Keratinocyte (primary cell): ENCODE measurements around the gene TAPBP. TPM values are rescaled to one million over a fixed set of nuclear protein-coding genes. Genes with fewer than 3 reads are reported as not detected.

ENCODE experiments used
- DNase-seq: peaks from one replicate; pipeline ENCODE4 v3.0.0-alpha.2; 2011; ENCODE audit warnings: low read depth, missing footprints, low spot score
- FAIRE-seq: peaks from 2 replicates; lab custom pipeline; 2011; peaks lifted over from hg19 to GRCh38; lab: Jason Lieb, UNC
- H2AFZ ChIP-seq: 2 replicates; pipeline ENCODE4 v1.6.0; 2012; ENCODE audit warnings: low read length, control low read depth, inconsistent platforms; ENCODE audit not compliant: control insufficient read depth
- H3K27ac ChIP-seq: 2 replicates; pipeline ENCODE4 v1.5.1; 2011; ENCODE audit warnings: low read length; ENCODE audit not compliant: control insufficient read depth, insufficient read depth
- H3K27me3 ChIP-seq: 3 replicates; pipeline ENCODE4 v1.6.0; 2011; ENCODE audit warnings: low read length; ENCODE audit not compliant: control insufficient read depth, insufficient read depth; ENCODE audit errors: extremely low read depth
- H3K36me3 ChIP-seq, 2 experiments: 2 replicates in 1 of 2; 3 replicates in 1 of 2; pipeline ENCODE4 v1.5.1; 2011; ENCODE audit warnings: low read length in 2 of 2, mild to moderate bottlenecking in 1 of 2; ENCODE audit not compliant: control insufficient read depth in 2 of 2, insufficient read depth in 2 of 2; ENCODE audit errors: extremely low read depth in 1 of 2
- H3K4me1 ChIP-seq: 3 replicates; pipeline ENCODE4 v1.5.1; 2011; ENCODE audit warnings: low read length; ENCODE audit not compliant: control insufficient read depth, insufficient read depth; ENCODE audit errors: extremely low read depth
- H3K4me2 ChIP-seq: 3 replicates; pipeline ENCODE4 v1.6.0; 2011; ENCODE audit warnings: low read depth, low read length; ENCODE audit not compliant: control insufficient read depth, insufficient read depth; ENCODE audit errors: extremely low read depth
- H3K4me3 ChIP-seq, 3 experiments: fragments of 200-600 bp in 1 of 3; sonication (generic) in 1 of 3; 2 replicates in 2 of 3; 3 replicates in 1 of 3; pipeline ENCODE4 v1.5.1; 2011 to 2016; ENCODE audit warnings: low read length in 3 of 3, mild to moderate bottlenecking in 3 of 3, control low read depth in 2 of 3, inconsistent platforms in 1 of 3, low read depth in 1 of 3, mixed read lengths in 1 of 3, mixed run types in 1 of 3, moderate library complexity in 1 of 3; ENCODE audit not compliant: control insufficient read depth in 2 of 3, insufficient read depth in 2 of 3; ENCODE audit errors: extremely low read depth in 1 of 3
- H3K79me2 ChIP-seq: 2 replicates; pipeline ENCODE4 v1.6.0; 2012; ENCODE audit warnings: low read length; ENCODE audit not compliant: control insufficient read depth, insufficient read depth
- H3K9ac ChIP-seq: 3 replicates; pipeline ENCODE4 v1.6.0; 2011; ENCODE audit warnings: low read length; ENCODE audit not compliant: control insufficient read depth, insufficient read depth; ENCODE audit errors: extremely low read depth
- H3K9me1 ChIP-seq: 3 replicates; pipeline ENCODE4 v1.6.0; 2011; ENCODE audit warnings: low read length; ENCODE audit not compliant: control insufficient read depth, insufficient read depth; ENCODE audit errors: extremely low read depth
- H3K9me3 ChIP-seq: 2 replicates; pipeline ENCODE4 v1.5.1; 2012; ENCODE audit warnings: low read depth, low read length; ENCODE audit not compliant: control insufficient read depth
- H4K20me1 ChIP-seq: 3 replicates; pipeline ENCODE4 v1.6.0; 2011; ENCODE audit warnings: low read length; ENCODE audit not compliant: control insufficient read depth, insufficient read depth; ENCODE audit errors: extremely low read depth
- EZH2 ChIP-seq: IDR thresholded peaks from one replicate; pipeline ENCODE4 v1.6.1; 2012; ENCODE audit warnings: inconsistent platforms, mild to moderate bottlenecking, low read length, moderate library complexity
- dilution Hi-C: fragments of 300-500 bp; cut with MboI; formaldehyde crosslinking; loops from one replicate; pipeline ENCODE4 v1.7.0; 2020; ENCODE audit warnings: low sequenced_read_pairs; ENCODE audit not compliant: extremely low pct_ligation_motif_present
- polyA plus RNA-seq, 5 experiments: library from polyadenylated mRNA; depleted of rRNA in 3 of 5; stranded (reverse) in 3 of 5; stranded (forward) in 1 of 5; unstranded in 1 of 5; fragments of >200 nt; gene quantifications; 1 replicate in 1 of 5; 2 replicates in 3 of 5; 3 replicates in 1 of 5; pipeline versions ENCODE4 v1.2.1 to v1.2.3, GENCODE V29; 2011 to 2012; ENCODE audit warnings: missing spikeins in 2 of 5, low read depth in 1 of 5, low replicate concordance in 1 of 5
- TF ChIP-seq, protein P1 (sequence below), 3 experiments: IDR thresholded peaks in 1 of 3; conservative IDR thresholded peaks in 1 of 3; optimal IDR thresholded peaks in 1 of 3; 2 replicates in 2 of 3; 3 replicates in 1 of 3; pipeline versions ENCODE3 to v1.5.1; 2011; ENCODE audit warnings: low read length in 3 of 3, mild to moderate bottlenecking in 3 of 3, moderate library complexity in 2 of 3, control low read depth in 1 of 3, inconsistent platforms in 1 of 3; ENCODE audit not compliant: insufficient read depth in 2 of 3; ENCODE audit errors: extremely low read depth in 1 of 3

The TAPBP gene
- polyA plus RNA-seq, 1 donor (not counting 4 experiments of a cell fraction or from before 2014, with no cell fraction given): 22.2 TPM

DNA sequence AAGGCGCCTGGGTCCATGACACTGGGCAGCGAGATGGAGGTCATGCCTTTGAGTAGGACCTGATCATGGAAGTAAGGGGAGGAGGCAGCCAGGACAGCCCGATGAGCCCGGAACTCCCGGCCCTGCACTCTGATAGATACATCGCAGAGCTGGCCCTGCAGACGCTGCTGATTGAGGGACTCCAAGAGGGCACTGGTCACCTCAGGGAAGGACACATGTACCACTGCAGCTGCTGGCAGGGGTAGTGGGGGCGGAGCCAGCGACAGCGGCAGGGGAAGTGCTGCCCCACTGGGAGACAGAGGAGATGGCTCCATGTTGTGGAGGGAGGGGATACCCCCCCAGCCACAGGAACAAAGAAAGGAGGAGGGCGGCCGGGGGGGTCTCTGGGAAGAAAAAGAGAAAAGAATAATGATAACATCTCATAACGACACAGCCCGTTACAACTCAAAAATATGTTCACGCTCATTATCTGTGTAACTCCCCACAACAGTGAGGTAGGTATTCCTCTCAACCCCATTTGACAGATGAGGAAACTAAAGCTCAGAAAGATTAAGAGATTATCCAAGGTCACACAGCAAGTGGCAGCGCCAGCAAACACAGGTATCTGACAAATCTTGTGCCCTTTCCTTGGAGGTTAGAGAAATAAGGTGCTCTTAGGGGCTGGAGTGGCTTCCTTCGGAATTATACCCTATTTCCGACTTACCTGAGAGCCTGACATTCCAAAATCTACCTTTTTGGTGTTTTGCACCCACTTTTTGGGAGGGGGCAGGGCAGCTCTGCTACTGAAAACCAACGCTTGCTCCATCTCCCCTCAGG lies 2.9 kb upstream of the TAPBP start:
- Histone ChIP-seq H3K79me2 (peaks cover 50% of the 10 kb centered on the region), H3K27ac (no peak overlapping the region), H3K4me2 (peak overlapping the region; percentile 65), H3K27me3 (no peaks in the 10 kb centered on the region), H3K9me1 (no peaks in the 10 kb centered on the region), H3K36me3 (peaks cover 22 to 30% of the 10 kb centered on the region in 2 experiments), H3K9ac (no peak overlapping the region), H4K20me1 (no peaks in the 10 kb centered on the region), H2AFZ (no peak overlapping the region), H3K9me3 (no peaks in the 10 kb centered on the region), H3K4me3 (peak overlapping the region; percentile 45 to 54 (median 48)), H3K4me1 (peaks cover 44% of the 10 kb centered on the region)
- dilution Hi-C loops: no loop called here
- no peak for TF ChIP-seq EZH2
- TF ChIP-seq, protein P1, sequence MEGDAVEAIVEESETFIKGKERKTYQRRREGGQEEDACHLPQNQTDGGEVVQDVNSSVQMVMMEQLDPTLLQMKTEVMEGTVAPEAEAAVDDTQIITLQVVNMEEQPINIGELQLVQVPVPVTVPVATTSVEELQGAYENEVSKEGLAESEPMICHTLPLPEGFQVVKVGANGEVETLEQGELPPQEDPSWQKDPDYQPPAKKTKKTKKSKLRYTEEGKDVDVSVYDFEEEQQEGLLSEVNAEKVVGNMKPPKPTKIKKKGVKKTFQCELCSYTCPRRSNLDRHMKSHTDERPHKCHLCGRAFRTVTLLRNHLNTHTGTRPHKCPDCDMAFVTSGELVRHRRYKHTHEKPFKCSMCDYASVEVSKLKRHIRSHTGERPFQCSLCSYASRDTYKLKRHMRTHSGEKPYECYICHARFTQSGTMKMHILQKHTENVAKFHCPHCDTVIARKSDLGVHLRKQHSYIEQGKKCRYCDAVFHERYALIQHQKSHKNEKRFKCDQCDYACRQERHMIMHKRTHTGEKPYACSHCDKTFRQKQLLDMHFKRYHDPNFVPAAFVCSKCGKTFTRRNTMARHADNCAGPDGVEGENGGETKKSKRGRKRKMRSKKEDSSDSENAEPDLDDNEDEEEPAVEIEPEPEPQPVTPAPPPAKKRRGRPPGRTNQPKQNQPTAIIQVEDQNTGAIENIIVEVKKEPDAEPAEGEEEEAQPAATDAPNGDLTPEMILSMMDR (optimal IDR thresholded peaks at IDR 0.05 in 1 of 3, IDR thresholded peaks at IDR 0.05 in 1 of 3, conservative IDR thresholded peaks at IDR 0.05 in 1 of 3; ENCODE audit: extremely low read depth in 1 of 3, insufficient read depth in 2 of 3, low read length in 3 of 3): no peak
- FAIRE-seq (no peak), DNase-seq (no peak)

DNA sequence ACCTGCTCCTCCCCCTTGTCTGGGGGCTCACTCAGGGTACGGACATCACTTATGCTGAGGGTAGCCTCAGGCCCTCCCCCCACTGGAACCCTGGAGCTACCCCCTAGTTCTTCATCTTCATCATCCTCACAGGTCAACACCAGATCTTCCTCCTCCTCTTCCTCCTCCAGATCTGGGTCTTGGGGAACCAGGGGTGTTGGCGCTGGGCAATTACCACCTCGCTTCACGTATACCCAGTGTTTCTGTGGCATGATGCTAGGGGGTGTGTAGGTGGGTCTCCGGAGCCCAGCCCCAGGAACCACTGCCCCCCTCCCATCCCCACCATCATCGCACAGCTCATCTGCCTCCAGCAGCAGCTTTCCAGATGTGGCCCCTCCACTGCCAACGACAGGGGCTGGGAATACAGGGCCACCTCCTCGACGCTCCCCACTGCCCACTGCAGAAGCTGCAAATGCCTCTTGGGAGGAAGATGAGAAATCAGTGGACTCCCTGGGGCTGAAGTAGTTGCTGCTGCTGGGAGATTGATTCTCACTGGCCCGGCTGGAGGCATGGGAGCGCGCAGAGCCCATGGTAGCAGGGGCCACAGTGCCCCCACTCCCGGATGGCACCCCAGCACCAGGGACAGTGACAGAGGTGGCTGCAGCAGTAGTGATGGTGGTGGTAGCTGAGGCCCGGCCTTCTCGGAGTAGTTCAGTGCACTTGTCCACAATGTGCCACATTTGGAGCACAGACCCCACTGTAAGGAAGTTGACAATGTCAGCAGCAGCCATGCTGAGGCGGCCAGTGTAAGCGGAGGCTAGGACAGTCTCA lies 2.1 kb upstream of the TAPBP start:
- FAIRE-seq (no peak), DNase-seq (no peak)
- no peak for TF ChIP-seq EZH2
- TF ChIP-seq, protein P1 (optimal IDR thresholded peaks at IDR 0.05 in 1 of 3, IDR thresholded peaks at IDR 0.05 in 1 of 3, conservative IDR thresholded peaks at IDR 0.05 in 1 of 3; ENCODE audit: extremely low read depth in 1 of 3, insufficient read depth in 2 of 3, low read length in 3 of 3): no peak
- peaks cover 39% of the 10 kb centered on the region for H3K4me1 ChIP-seq
- H3K36me3 ChIP-seq: peaks cover 22 to 28% of the 10 kb centered on the region in 2 experiments
- H2AFZ ChIP-seq: no peak overlapping the region
- no peaks in the 10 kb centered on the region for H3K9me1 ChIP-seq
- dilution Hi-C loops: no loop called here
- no peak overlapping the region for H3K27ac ChIP-seq
- H4K20me1 ChIP-seq: no peaks in the 10 kb centered on the region
- H3K4me3 ChIP-seq: no peak overlapping the region
- no peaks in the 10 kb centered on the region for H3K9me3 ChIP-seq
- H3K9ac ChIP-seq: no peak overlapping the region
- H3K4me2 ChIP-seq: no peak overlapping the region
- peaks cover 50% of the 10 kb centered on the region for H3K79me2 ChIP-seq
- no peaks in the 10 kb centered on the region for H3K27me3 ChIP-seq
